GM19395 (cell line): ENCODE data around the gene LY6G5C.

Experiments used
- ATAC-seq: cut with Tn5 transposase; IDR thresholded peaks from one replicate; pipeline ENCODE4 v1.9.1; 2021; ENCODE audit warnings: mild to moderate bottlenecking, moderate library complexity; ENCODE audit not compliant: unreplicated experiment

LY6G5C gene

DNA sequence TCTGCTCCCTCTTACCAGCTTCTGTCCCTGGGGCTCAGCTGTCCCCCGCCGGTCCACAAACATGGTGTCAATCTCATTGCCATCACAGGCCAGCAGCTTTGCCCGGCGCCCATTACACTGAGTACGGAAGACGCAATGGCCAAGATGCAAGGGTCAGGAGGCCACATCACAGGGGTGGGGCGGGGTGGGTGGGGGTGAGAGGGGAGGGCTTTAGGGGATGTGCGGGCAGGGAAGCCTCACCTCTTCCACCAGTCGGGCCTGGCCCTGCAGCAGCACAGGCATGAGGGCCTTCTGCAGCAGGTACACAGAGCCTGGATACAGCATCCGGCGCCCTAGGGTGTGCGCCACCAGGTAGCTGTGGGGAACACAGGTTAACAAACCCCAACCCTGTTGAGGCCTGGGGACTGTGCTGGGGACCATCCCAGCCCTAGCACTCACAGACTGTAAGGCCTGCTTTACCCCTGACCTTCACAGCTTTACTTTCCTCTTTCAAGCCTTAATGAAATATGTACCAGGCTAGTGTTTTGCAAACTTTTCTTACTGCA lies 10.8 kb upstream of the LY6G5C start:
- ATAC-seq, result no peak

DNA sequence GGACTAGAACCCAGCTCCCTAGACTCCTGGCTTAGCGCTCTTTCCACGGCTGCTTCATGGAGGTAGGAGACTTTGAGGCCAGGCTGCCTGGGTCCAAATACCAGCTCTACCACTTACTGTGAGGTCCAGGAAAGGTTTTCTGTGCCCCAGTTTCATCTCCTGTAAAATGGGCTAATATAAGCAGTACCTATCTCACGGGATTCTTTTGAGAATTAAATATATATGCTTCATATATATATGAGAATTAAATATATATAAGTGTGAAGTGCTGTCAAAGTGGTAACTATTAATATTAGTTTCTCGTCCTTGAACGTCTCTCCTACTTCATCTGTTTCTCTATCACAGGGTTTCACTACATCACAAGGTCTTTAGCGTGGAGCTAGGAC lies 10.2 kb upstream of the LY6G5C start:
- ATAC-seq, result no peak

DNA sequence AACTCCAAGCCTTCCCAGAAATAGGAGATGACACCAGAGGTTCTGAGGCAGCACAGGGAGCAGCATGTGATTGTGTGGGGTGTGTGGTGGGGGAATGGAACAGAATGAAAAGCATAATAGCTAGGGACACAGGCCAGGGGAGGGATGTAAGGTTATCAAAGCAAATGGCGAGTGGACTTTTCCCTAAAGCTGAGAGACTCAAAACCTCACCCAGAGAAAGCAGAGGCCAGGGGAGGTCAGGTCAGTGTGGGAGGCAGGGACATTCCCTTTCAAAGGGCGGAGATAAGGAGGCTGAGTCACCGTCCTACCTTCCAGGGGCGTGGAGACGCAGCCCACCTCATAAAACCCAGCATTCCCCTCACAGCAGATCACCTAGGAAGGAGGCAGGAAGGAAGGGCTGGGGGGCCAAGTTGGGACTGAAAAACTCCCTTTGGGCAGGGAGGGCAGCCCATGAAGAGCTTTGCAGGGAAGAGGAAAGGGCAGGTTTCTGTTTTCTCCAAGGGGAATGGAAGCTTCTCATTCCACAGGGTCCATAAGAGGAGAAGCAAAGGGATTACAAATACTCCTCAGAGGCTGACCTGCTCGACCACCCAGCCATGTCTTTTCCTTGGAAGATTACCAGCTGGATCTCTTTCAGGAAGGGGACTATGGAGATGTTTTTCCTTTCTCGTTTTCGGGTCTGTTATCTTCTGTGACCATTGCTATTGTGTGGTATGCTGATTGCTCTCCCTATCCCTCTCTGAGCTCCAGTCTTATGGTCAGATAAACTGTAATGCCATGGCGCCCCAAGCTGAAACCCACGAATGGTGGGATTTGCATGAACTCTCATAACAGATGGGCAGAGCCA lies 9.6 kb upstream of the LY6G5C start:
- no peak for ATAC-seq

DNA sequence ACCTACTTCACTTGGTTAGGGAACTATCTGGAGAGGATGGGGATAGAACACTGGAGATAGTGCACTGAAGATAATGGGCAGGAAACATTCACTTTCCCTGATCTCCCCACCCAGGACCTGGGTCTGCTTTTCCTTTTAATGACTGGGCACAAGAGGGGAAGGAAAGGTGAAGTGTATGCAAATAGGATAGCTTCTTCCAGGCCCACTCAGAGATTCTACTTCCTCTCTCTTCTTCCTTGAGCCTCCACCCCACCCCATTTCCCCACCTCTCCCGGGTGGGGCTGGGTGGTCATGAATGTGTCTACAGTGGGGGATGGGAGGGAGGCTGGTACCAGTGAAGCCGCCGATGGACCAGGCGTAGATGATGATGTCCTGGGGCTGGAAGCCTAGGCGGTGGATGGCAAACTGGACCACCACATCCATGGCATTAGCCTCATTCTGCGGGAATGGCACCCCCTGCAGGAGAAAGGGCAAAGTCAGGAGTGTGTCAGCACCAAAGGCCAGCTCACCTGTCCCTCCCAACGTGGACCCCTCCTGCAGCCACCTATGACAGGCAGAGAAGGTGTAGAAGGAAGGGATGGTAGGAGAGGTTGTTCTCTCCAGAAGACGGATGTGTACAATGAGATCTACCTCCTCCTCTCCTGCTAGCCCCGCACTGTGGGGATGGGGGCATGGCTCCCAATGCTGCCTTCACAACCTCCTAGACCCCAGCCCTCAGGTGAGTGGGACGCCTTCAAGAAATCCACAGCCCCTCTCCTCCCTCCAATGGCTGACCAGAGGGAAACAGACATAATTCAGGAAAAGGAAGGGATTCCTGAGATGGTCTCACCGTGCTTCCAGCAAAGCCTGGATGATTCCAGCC lies 8.6 kb upstream of the LY6G5C start:
- no peak for ATAC-seq

DNA sequence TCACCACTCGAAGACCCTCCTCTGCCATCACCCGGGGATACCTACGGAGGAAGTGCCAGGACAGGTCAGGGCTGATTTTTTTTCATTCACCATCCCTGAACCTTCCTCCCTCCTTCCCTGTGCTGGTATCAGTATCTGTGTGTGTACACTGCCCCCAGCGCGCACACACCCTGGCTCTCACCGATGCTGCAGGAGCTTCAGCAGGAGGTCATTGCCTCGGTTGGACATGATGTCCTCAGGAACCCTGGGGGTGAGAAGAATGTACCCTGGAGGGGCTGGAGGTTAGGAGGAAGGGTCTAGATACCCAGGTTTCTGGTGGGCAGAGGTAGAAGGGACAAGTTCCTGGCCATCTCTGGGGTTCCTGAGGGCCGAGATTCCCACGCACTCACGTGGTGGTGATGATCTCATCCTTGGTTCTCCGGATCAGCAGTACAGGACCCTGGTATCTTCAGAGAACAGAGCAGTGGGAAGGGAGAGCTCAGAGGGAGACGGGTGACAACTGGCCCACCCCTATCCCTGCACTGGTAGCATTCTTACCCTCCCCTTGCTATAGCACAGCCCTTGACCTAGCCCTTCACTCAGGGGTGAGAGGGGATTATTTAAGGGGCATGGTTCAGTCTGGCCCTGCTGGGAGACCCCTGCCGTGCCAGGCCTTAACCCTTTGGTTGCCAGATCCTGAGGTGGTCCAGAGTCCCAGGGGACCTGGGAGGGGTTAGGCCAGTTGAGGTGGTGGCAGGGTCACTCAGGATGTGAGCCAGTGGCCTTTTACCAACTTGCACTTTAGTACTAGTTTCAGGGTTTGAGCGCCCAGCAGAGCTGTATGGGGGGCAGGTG lies 7.2 kb upstream of the LY6G5C start:
- ATAC-seq, result no peak

DNA sequence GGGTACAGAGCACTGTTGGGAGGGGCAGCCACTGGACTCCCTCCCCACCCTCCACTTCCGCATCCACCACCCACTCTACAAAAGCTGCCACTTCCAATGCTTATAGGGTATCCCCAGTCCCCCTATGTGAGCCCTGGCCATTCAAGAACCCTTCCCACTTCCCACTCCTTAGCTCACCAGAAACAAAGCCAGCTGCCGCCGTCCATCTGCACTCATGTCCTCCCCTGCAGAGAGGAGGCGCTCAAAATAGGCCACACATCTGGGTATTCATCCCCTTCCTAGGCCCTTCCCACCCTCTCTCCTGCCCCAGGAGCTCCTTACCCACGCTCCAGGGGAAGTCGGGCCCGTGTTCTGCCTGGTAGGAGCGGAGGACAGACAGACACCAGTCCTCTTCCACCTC lies 6.5 kb upstream of the LY6G5C start:
- ATAC-seq, result no peak

DNA sequence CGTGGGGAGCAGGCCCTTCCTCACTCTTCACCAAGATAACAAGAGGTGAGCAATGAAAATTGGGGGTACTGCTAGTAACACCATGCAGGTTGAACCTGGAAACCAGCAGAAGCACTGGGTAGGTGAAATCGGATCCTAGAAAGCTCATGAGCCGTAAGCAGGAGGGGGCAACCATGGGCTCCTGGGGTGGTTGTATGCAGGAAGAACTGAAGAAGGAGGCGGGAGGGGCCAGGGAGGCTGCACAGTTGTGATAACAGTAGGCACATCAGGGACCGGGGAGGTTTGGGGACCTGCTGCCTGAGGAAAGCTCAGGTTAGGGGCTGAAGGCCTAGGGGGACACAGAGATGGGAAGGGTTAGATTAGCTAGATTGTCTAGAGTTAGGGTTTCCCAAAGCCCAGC lies 5.6 kb upstream of the LY6G5C start:
- ATAC-seq, result no peak

DNA sequence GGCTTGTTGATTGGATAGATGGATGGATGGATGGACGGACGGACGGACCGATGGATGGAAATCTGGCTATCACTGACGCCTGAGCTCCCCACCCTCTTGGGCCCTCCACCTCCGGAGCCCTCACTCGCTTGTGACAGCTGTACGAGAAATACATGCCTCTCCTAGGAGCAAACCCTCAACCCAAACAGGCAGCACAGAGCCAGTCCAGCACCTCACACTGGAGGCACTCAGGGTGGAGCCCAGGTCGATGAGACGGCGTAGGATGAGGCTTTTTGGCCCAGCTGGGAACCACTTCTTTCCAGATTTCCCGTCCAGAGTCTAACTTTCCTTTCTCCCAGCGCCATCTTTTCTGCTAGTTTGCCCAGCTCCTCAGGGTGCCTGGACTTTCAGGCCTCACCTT lies 2.7 kb upstream of the LY6G5C start:
- no peak for ATAC-seq

DNA sequence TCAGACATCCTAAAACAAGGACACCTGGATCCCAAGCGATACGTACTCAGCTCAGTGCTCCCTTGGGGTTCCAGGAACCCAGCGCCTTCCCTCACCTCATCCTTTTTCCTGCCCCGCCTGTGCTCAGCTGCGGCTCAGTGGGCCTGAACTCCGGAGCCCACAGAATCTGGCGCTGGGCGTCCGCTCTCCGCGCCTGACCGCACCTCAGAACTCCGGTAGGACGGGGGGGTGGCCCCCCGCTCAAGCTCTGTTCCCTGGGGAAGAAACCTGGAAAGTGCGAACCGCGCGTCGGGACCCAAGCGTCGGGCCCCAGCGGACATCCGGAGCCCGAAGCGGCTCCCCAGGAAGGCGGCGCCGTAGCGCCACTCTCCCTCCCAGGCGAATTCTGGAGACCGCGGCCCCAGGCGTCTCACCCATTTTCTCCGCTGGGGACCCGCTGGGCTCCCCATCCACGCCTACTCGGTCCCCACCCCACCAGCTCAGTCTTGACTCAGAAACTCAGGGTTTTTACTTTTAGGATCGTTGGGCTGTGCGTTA lies 336 bp upstream of the LY6G5C start:
- ATAC-seq, result peak; percentile 27

DNA sequence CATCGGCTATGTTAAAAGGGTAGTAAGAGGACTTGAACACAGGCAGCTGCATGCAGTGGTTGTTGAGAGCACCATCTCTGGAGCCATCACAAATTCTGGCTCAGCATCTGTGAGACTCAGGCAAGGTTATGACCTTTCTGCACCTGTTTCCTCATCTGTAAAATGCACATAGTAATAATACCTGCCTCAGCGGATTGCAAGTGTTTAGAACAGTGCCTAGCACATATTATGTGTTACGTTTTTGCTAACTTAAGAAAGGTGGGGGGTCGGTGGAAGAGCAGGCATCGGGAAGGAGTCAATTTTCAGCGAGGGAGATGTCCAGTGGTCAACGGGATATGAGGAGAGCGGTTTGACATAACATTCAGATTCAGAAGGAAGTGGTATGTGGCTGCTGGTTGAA lies 2.9 kb downstream of the LY6G5C start:
- no peak for ATAC-seq

DNA sequence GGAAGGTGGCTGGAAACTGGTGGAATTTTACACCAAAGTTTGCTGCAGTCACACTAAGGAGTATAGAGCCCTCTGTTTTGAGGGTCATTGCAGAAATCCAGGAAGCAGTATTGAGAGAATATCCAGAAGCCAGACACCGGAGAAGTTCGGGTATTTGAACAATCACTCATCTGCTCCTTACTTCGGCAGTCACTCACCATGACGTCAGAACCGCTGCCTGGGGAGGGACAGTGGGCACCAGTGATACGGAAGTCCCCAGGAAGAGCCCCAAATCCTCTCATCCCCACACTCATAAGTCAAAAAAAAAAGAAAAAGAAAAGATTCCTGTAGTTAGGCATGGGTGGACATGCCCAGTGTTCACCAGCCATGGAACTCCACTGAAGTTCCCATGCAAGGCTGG lies 4.0 kb downstream of the LY6G5C start:
- no peak for ATAC-seq

DNA sequence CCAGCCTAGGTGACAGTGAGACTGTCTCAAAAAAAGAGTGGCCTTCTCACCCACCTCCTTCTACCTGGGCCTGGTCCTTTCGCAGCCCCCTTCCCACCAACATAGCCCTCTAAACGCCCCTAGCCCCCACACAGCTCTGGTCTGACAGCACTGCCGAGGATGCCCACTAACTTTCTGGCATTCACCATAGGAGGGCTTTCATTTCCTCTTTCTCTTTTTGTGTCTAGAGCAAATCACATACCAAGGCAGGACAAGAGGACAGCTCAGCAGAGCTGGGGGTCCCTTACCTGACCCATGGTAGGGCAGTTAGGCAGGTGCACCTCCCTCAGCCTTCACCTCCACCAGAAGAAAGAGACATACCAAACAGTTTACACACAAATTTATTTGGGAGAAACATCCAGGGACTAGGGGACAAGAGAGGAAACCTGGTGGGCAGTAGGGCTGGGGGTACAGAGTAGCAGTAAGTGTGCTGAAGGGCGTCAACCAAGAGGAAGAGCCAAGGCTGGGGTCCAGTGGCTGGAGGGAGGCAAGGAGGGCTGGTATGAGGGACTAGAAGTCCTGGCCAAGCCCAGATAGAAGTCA lies 4.5 kb downstream of the LY6G5C start:
- no peak for ATAC-seq

DNA sequence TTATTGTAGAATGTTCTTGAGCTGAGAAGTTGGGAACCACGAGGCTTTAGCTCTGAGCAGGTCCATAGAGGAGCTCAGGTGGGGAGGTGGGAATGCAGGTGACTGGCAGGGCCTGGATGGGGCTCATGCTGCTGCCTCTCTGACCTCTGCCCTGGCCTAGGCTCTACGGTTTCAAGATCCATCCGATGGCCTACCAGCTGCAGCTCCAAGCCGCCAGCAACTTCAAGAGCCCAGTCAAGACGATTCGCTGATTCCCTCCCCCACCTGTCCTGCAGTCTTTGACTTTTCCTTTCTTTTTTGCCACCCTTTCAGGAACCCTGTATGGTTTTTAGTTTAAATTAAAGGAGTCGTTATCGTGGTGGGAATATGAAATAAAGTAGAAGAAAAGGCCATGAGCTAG lies 11.2 kb downstream of the LY6G5C start, which contains the start of gene LY6G5B:
TSS of gene LY6G5B (plus strand) at position 301 of the 400 bp plus-strand sequence. CDS start 975 bp downstream, outside the sequence.
- no peak for ATAC-seq

DNA sequence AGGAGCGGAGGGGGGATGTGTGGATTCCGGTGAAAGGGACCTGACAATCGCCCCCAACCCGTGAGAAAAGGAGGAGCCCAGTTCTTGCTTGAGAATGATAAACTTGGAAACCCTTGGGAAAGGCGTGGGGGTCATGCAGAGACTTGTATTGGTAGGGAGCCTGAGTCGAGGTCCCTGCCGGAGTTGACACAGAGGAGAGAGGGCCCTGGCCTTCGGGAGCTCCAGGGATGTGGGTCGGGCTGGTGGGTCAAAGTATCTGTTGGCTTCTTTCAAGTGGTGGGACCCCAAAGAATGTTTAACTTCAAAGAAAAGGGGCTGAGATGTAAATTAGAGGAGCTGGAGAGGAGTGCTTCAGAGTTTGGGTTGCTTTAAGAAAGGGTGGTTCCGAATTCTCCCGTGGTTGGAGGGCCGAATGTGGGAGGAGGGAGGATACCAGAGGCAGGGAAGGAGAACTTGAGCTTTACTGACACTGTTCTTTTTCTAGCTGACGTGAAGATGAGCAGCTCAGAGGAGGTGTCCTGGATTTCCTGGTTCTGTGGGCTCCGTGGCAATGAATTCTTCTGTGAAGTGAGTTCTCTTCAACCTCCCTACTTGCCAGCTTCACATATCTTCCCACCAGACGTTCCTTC lies 14.4 kb downstream of the LY6G5C start:
- ATAC-seq, result no peak

DNA sequence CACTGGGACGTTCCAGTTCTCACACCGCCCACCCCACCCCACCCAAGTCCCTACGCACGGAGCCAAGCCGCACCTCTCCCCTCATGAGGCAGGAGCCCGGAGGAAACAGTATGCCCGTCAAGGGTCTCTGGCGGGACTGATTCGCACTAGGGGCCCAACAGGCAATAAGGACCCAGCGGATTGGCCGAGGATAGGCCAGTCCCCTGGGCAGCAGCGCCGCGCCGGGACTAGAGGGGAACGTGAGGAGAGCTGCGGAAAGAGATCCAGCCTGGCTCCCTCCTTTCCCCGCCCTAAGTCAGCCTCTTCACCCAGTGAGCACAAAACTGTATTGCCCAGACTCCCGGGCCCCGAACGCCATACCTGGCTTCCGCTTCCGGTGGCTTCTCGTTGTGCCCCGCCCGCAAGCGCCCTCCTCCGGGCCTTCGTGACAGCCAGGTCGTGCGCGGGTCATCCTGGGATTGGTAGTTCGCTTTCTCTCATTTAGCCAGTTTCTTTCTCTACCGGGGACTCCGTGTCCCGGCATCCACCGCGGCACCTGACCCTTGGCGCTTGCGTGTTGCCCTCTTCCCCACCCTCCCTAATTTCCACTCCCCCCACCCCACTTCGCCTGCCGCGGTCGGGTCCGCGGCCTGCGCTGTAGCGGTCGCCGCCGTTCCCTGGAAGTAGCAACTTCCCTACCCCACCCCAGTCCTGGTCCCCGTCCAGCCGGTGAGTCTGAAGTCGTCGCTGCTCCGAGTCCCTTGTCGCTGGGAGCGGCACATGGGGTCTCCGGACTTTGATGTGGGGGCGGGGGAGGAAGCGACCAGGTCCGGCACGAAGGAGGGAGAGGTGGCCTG lies 15.1 kb downstream of the LY6G5C start, which contains the start of gene CSNK2B:
TSS of gene CSNK2B (plus strand) at position 580 of the 836 bp plus-strand sequence. CDS start 752 bp downstream, outside the sequence.
- peak; percentile 70 for ATAC-seq

DNA sequence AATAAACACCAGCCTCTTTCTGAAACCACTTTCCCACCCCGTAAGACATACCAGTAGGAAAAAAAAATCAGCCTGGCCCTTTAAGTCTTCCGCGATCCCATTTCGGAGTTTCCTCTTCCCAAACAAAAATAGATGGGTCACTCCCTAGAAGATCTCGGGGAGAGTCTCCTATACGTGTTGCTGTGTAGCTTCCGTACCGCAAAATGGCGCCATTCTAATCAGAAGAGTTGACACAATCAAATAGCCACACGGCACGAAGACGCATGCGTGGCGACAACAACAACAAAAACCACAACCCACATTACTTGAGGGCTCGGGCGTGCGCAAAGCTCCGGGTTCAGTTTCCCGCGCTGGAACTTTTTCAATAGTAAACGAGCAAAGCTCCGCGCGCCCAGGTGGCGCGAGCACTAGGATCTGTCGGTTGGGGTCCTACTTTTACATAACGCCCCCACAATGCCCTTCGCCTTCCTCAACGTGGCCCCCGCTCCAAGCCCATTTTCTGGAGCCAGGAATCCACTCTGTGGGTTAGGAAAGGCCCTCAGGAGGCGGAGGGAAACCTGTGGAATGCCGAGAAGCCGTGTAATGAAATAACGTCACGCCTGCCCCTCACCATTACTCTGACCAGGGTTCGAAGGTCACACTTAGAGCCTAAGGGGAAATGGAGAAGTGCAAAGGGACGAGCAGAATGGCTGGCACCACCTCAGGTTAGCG lies 15.9 kb downstream of the LY6G5C start, which contains the start of gene GPANK1:
TSS of gene GPANK1 (minus strand) at position 208 of the 711 bp plus-strand sequence. CDS start 519 bp downstream, outside the sequence.
- ATAC-seq, result peak; percentile 37

DNA sequence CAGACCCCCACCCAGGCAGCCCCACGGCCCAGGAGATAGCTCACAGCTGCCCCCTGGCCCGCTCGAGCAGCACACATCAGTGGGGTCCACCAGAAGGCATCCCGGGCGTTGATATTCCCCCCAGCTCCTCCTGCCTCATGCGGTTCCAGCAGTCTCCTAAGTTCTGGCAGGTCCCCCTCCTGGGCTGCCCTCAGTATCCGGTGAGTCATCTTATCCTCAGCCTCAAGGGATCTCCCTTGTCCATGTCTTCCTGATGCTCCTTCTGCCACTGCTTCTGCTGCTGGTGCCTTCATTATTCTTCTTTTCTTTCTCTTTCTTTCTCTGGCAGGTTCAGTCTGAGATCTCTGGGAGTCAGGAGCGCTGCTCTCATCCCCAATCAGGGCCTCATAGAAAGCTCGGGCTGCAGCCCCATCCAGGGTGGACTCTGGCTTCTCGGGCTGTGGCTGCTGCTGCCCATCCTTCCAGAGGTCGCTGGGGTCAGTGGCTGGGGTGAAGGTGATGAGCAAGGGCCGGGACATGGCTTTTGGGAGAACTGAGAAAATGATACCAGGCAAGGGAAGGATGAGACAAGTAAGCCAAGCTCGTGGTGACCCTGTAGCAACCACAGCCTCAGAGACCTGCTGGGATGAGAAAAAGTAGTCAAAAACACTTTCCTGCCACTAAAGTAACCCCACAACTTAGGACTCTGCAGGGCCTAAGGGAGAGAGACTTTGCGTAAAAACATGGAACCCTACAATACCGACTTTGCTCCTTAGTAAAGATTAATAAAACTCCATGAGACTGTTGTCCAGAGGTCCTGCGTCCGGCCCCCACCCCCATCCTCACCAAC lies 16.7 kb downstream of the LY6G5C start:
- no peak for ATAC-seq
